KG1 (cell line): ENCODE results near the gene PTPRG.

ENCODE experiments used
- DNase-seq: peaks from one replicate; lab custom pipeline; 2025; lab: John Stamatoyannopoulos, UW

The PTPRG gene

DNA sequence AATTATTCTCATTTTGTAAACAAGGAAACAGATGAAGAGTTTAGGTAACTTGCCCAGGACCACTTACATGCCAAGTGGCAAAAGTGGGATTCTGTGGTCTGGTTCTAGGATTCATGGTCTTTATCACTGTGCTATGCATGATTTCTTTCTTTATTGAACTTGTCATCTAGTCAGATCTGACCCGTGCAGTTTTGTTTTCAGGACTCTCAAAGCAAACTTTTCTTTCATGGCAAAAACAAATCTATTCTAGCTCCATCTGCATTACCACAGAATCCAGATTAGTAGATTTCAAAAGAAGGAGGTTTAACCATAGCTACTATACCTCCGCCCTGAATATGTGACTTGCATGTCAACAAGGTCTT lies 404.4 kb downstream of the PTPRG start:
- DNase-seq, result no peak

DNA sequence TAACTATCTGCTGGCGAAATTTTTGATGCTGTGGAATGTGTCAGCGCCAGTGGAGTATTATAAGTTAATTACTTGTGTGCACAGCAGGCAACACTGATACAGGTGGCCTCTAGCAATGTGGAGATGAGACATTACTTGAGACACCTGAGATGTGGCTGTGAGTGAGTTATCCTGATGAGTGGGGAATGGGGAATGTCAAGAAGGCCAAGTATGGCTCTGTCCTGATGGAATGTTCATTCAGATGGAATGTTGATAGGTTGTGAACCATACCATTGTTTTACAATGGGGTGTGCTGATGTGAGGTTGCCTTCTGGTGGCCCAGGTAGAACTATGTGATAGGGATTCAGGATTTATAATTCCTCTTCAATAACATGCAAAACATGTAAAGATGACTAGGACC lies 404.8 kb downstream of the PTPRG start:
- DNase-seq, result no peak

DNA sequence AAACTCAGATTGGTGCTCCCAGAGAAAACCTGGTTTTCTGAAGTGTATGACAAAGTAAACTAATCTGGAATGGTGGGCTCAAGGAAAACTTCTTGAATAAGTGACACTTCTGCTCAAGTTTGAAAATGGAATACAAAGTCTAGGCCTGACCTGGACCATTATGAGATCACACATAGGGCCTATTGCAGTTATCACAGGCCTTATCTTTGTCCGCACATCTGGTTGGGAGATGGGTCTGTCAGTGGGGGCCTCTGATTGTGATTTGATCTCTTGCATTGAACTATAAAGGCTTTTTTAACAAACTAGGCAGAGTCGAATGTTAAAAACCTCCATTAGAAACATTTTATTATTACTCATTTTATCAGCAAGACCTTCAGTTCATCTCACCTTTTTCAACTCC lies 405.6 kb downstream of the PTPRG start:
- no peak for DNase-seq

DNA sequence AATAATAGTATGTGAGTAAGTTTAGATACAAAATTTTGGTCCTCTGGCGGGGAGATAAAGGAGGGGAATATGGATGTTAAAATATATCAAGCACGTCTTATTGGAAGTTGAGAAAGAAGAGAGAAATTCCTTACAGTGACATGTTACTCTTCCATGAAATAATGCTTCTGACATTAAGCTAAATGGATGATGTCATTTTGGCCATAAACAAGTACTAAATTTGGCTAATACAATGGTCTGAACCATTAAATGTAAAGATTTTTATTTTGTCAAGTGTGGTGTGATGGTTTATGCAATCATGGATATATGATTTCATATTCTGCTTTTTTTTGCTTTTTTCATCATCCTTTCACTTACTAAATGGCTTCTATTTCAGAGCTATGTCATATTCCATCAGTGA lies 406.6 kb downstream of the PTPRG start:
- DNase-seq, result no peak

DNA sequence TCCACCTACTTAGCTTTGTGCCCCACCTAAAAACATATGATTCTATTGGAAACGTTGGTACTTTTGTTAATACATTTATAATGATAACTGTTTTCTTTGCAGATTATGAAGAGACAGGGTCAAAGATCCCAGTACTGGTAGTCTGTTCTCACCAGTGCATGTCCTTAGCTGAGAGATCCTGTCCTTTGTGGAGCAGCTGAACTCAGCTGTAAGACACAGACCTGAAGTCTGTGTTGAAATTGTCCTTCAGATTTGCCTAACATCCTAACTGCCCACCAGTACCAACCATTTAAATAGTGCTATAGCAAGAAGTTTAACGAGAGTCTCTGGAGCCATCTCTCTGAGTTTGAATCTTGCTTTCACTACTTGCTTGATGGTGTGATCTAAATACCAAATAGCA lies 413.3 kb downstream of the PTPRG start:
- DNase-seq, result no peak

DNA sequence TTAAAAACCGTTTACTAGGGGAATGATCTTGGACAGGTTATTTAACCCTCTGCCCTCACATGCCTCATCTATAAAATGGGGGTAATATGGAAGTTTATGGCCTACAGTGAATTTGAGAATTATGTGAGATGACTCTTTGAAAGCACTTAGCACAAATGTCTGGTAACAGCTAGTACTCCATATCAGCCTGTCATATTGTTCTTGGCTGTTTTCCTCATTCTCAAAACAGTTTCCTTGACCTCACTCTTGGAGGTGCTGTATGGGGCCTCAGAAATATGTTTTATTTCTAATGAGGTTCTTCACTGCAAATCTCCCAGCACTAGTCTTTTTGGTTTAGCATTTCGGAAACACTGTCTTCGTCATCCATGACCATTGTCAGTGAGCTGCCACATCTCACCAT lies 413.8 kb downstream of the PTPRG start:
- no peak for DNase-seq

DNA sequence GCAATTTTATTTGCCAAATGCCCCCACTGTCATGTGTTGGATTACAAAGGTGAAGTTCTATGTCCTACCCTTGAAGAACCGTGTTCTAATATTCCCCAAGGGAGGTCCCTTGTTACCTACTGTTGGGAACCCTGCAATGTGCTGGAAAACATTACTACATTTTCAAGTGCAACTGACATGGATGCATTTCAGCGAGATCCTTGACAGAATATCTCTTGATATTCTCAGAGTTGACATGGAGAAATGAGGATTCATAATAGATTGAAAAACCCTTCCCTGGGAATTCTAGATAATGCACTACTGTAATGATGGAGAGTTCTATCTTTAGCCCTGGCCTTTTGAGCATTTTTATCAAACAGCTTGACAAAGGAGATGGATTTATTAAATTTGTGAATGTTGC lies 414.6 kb downstream of the PTPRG start:
- DNase-seq, result no peak

DNA sequence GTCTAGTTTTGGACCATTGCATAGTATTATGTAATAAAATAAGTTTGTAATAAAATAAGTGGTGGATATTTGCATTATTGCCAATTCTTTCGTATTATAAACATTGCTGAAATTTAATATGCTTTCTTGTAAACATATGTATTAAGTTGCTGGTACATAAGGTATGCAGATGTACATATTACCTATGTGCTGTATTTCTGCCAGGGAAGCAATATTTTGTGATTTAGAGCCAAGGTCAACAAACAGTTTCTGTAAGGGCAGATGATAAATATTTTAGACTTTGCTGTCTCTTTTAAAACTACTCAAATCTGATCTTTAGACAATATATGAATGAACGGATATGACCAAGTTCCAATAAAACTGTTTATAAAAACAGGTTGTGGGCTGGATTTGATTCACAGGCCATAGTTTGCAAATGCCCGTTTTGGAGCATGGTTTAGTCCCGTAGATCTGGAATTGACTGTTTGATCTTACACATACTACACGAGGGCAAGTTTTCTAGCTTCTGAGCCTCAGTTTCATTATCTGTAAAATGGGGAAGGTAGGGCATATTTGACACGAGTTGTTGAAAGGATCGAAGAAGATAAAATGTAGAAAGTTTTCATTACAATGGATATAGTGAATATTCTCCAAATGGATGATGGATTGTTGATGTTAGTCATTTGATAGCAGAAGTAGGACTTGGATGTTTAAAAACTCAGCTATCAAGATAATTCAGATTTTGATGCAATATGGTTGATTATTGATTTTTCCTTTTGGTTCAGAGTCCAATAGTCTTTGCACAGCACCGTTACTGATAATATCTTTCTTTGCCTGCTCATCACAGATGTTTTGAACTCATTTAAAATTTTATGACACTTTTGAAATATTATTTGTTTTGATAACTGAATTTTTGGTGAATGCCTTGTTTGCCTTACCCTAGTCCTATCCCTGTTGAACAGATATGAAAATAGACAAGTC lies 417.4 kb downstream of the PTPRG start:
- no peak for DNase-seq

DNA sequence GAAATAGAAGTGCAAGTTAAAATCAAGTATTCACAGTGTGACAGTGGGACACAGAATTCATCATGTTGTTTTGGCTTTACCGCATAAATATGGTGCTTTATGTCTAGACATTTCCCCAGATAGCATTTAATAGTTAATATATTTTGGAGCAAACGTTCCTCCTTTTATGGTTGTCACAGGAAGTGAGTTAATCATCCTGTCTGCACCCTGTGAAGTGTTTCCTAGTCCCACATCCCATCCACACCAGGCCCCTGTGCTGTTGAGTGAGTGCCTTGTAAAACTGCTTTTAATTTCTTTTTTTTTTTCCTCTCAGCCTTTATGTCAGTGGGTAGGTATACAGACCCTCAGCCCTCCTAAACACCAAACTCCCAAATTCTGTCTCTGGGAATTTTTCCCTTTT lies 418.3 kb downstream of the PTPRG start:
- DNase-seq, result no peak

DNA sequence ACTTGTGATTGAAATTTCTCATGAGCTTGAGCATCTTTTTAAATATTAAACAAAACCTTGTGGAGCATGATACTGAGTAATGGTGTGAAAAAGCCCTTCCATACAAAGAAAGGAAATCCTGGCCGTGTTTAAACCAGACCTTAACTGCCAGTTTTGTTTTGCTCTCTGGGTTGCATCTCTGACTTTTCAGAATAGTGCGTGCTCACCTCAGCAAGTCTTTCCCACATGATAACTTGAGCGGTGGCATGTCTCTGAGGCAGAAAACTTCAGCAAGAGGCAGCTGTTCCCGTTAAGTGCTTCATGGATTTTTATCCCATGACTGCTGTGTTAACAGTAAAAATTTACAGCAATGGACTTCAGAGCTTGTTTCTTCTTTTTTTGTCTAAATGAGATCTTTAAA lies 418.7 kb downstream of the PTPRG start:
- DNase-seq, result no peak

DNA sequence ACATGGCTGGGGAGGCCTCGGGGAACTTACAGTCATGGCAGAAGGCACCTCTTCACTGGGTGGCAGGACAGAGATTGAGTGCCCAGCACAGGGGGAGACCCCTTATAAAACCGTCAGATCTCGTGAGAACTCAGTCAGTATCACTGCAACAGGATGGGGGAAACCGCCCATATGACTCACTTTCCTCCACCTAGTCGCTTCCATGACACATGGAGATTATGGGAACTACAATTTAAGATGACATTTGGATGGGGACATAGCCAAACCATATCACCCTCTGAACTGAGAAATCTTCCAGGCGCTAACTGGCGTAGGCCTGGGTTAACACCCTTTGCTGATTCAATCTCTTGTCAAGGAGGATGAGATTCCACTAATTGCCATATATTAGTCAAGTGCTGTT lies 419.7 kb downstream of the PTPRG start:
- DNase-seq, result no peak

DNA sequence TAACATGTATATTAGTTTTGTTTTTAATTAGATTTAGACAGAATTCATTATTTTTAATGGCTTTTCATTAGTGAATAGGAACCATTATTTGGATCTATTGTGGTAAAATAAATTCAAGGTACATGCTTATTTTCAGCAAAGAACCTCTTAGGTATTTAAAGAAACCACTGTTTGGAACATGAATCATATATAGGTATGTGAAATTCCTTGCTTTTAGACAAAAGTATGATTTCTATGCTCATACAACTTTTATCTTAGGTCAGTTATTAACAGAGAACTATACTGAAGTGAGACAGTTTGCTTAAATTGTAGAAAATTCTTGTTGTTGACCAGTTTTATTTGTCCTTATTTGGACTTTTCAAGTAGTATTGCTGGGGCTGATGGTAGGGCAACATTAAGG lies 422.1 kb downstream of the PTPRG start:
- DNase-seq, result no peak

DNA sequence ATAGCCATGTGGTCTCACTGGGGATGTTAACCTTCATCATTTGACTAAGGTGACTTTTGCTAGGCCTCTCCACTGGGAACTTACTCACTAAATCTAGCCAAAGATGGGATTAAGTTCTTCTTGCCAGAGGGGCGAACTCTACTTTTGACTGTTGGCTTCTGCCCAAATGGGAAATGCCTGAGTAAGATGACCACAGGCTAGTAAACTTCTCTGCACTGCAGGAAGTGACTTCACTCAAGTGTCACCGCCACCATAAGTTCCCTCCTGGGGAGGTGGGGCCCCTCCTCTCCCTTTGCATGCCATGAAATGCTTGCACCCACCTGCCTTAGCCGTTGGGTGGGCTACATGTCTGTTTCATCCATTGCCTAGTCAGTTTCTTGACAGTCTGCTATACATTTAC lies 423.6 kb downstream of the PTPRG start:
- DNase-seq, result no peak

DNA sequence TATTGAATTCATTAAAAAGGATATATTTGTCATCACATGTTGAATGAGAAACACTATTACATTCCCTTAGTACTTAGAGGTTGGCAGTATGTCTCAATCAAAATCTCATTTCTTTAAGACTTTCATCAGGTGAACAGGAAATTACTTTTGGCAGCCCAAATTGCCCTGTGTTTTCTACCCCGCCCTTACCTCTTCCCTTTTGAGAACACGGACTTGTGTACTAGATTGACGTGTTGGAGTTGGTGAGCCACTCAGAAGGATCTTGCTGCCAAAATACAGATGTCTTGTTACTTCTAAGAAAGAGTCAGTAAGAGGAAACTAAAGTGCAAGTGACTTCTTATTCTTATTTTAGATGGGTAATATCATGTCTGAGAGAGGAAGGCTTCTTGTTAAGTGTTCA lies 425.1 kb downstream of the PTPRG start:
- DNase-seq, result no peak

DNA sequence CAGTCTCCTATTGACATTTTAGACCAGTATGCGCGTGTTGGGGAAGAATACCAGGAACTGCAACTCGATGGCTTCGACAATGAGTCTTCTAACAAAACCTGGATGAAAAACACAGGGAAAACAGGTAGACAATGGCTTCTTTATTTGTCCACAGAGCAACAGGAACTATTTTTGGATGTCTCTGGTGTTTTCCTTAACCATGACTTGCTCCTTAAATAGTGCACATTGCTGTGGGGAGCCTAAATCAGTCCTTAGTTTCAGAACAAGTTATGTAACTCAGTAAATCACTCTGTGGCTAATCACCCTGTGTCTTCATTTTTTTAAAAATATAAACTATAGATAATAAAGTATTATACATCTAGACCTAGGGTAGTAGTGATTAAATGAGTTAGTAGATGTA lies 428.3 kb downstream of the PTPRG start:
- DNase-seq, result no peak

DNA sequence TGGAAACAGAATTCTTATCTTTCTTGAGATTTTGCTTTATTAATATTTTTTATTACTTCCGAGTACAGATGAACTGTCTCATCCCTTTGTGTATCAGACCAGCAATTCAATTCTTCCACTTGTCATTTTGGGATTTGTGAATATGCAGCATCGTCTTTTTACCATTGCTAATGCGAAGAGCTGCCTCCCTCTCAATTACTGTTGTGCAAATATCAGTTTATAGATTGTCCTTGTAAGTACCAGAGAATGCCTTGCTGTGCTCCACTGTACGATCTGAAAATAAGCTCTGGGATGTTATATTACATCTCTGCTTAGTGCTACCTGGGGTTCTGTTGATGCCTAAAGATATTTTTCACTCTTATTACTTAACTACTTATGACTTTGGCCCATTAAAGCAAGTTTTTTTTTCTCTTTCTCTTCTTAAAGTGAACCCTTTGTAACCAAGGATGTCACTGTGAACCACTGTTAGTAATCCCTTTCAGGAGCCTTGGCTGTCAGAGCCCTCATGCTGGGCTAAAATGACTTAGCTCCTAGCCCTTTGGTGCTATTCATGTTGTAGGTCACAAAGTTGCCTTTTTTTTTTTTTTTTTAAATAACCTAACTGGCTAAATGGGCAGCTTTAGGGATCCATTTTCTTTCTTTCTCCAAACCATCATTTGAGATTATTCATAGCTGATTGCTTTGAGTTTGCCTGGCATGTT lies 429.1 kb downstream of the PTPRG start:
- DNase-seq, result no peak

DNA sequence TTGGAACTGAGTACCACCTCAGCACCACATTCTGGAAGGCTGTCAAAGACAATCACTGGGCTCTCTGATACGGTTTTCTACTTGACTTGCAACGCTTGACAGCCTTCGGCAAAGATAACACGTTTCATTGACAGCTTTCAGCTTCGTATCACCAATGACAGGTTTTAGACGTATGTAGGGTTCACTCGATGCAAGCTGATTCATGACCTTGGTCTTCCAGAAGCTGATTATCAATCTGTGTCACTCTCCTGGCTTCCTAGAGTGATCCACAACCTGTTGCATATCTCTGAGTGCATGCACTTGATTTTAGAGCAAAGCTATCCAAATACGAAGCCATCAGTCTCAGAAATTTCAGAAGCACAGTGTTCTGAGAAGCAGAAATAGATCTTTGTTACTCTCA lies 430.3 kb downstream of the PTPRG start:
- DNase-seq, result no peak

DNA sequence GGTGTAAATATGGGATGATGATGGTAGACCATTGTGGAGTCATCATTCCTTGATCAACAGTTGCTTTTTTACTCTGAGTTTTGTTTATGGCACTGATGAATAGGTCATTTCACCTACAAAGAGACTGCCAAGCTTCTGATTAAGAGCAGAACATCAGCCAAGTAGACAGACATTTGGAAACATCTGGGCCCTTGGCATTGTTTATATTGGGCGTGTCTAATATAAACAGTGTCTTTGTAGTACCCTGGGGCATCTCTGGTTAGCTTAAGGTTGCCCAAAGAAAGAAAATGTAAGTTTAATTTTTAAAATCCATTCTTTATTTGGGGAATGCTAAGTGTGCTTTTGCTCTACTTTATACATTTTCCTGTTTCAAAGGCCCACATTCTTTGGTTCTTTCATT lies 435.0 kb downstream of the PTPRG start:
- DNase-seq, result no peak

DNA sequence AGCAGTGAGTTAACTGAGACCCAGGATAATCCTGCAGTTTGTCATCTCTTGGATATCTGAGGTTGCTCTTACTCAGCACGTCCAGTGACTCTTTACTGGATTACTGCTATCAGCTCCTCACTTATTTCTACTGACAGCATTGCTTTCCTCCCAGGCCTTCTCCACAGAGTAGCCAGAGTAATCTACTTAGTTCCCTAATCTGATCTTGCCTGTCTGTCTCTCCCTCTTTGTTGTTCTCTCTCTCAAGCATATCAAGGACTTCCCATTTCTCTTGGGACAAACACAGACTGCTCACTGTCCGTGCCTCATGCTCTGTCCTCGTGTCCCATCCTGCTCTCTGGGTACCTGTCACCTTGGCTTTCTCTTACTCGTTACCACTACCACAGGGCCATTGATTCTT lies 435.7 kb downstream of the PTPRG start:
- DNase-seq, result no peak

DNA sequence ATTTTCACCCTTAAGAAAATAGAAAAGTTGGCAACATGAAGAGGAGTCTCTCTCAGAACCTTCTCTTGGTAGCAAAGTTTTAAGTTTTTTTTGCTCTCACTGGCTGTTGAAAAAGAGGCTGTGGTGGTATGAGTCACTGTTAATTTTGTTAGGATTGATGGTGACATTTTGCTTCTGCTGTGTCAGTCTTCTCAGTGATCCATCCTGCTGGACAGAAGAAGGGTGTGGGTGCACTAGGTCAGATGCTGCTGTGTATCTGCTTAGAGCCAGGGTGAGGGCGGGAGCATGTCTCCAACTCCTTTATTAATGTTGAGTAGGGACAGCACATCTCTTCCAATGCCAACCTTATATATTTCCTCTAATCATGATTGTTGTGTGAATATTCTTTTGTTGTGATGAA lies 442.5 kb downstream of the PTPRG start:
- DNase-seq, result no peak

DNA sequence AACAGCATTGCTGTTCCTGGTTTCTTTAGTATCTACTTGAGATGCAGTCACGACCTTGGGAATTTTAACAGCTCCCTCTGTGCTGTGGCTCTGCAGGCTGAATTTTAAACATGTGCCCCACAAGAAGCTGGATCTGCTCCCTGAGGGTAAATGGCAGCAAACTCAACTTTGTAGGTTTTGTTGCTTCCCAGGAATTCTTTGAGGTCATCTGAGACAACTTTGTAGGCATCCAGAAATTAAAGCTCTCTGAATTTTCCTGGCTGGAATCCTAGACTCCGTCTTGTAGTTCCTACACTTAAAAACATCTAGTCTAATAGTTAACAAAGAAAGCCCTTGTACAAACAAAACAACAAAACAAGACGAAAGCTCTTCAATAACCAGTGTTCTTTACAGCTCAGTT lies 445.7 kb downstream of the PTPRG start:
- DNase-seq, result no peak

DNA sequence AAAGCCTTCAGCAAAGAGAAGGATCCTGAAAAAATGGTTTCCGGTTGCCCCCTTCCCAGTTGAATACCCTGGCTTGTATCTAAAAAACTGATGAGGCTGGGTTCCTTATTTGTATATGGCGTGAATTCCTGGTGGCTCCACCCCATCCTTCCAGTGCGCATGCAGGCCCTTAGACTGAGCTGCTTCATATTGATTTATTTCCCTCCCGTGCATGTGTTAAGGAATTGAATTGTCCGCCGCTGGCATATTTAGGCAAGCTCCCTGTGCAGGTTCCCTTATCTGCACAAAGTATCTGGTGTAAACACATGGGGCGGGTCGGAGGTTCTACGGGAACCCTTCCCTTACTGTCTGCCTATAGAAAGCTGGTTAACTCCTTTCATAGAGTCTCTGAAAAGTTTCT lies 449.6 kb downstream of the PTPRG start:
- DNase-seq, result no peak

DNA sequence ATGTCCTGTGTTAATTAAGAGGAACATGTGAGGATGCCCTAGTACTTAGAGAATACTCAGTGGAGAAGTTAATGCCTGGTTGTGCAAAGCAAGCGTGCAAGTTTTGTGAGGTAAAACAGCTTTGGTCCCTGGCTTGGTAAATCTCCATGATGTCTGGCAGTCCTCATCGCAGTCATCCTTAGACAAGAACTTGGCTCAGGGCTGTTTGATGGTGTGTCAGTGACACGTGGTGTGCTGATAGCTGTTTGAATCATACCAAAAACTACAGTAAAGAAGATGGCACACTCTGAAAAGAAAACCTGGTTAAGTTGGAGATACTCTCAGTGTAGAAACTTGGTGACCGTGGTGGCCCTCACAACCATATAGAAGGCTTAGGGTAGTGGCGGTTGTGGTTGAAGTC lies 450.3 kb downstream of the PTPRG start:
- no peak for DNase-seq

DNA sequence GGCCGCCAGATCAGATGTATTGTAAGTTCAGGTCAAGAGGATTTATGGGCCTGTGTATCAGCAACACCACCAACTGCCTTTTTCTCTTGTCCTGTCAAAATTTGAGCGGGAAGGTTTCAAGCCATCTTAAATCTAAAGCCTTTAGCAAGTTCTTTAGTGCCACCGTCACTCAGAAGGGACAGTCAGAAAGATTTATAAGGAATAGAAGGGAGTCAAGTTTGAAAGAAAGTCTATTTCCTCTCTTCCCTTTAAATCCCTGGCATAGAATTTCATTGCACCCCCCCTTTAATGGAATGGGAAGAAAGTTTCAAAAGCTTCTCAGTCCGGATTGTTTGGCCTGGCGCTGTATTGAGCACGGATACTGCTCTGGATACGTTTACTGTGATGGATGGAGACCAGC lies 452.6 kb downstream of the PTPRG start:
- no peak for DNase-seq
